ENCODE results near the gene COL4A2. TPM values are rescaled to one million over a fixed set of nuclear protein-coding genes. Genes with fewer than 3 reads are reported as not detected.

The COL4A2 gene
- total RNA-seq, 1 experiment from 2014 or later: 177 TPM

DNA sequence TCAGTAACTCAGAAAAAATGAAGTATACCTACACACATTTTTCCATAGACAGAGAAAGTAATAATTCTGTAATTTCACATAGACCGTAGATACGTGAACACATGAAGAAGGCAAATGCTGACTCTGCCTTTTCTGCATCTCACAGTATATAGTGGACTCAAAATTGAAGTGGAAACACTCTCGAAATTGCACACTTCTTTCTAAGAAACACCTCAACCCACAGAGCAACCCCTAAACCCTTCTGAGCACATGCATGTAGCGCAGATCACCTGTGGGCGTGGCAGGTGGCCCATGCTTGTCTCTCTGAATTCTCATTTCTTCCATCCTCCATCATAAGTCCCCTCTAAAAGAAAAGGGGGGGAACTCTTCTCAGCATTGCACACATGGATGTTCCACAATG is 34.9 kb upstream of the COL4A2 start:
- DNase-seq (ENCODE audit: low spot score): no peak

DNA sequence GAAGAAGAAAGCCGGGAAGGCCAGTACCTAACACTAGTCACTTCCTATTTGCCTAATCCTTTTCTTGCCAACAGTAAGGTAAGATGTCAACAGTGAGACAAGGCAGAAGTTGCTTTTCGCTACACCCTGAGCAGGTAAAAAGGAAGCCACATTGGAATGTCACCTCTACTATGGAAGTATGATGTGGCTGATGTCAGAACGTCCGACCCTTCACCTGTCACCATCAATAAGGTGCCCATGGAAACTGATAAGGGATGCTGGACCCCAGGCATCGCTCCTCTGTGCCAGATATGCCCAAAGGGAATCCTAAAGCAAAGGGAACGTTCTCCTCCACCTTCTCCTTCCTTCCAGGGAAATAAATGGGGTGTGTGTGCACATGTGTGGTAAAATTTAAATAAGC is 34.4 kb upstream of the COL4A2 start:
- no peak for DNase-seq (ENCODE audit: low spot score)

DNA sequence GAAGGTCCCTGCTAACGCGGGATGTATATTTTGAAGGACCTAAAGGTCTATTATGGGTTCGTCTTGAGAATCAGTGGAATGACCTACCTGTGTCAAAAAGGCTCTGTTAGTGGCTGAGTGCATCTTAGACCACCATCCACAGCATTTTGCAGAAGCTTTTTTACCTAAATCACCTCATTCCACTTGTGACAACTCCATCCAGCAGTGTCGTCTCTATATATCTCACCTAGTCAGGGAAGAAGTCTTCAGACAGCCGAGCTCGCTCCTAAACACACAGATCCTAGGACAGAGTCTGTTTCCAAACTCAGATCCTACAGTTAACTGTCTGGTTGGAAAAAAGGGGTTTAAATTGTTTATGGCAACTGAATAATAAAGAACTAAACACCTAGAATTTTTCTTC is 33.8 kb upstream of the COL4A2 start:
- no peak for DNase-seq (ENCODE audit: low spot score)

DNA sequence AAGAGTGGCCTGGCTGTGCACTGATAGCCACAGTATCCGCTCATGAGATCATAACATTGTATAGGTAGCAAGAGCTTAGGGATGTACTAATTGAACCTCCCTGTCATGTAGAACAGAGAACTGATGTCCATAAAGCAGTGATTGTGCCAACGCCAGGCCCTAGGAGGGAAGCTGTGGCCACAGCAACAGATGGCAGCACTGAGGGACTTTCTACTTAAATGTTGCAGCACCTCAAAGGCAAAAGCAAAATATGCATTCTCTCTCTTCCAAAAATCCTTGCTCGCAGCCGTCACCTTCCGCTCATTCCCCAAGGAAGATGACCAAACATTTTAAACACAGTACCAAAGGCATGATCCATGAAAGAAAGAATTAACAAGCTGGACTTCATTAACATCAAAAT is 32.4 kb upstream of the COL4A2 start:
- DNase-seq (ENCODE audit: low spot score): no peak

DNA sequence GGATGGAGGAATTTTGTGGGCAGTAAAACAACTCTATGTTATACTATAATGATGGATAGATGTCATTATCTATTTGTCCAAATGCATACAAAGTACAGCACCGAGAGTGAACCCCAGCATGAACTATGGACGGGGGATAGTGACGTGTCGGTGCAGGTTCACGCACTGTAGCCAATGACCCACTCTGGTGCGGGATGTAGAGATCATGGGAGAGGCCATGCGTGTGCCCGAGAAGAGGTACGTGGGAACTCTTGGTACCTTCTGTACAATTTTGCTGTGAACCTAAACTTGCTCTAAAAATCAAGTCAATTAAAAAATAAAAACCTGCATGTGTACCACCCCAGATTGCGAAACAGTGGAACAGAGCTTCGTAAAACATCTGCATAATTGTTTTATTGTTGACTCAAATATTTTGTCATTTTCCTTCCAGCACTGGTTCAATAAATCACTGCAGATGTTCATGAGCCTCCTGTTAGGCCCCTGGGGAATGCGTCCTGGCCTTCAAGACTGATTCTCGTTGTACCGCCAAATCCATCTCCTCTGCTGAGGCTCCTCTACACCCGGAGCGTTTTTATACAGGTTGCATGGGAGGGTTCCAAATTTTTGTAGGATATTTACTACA is 31.0 kb upstream of the COL4A2 start:
- DNase-seq (ENCODE audit: low spot score): no peak

DNA sequence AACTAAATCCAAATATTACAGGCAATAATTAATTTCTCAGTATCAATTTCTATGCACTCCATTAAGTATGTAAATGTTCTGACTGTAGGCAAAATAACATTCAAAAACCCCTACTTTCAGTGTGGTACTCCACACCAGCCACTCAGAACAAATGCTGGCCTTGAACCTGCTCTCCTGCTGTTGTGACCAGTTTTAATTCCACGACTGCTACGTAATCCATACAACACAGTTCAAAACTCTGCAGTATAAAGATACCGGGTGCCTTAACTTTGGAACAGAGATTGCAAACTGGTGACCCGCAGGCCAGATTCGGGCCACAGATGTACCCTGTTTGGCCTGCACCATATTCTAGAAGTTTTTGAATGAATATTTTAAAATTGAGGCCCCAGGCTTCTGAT is 30.5 kb upstream of the COL4A2 start:
- DNase-seq (ENCODE audit: low spot score): no peak

DNA sequence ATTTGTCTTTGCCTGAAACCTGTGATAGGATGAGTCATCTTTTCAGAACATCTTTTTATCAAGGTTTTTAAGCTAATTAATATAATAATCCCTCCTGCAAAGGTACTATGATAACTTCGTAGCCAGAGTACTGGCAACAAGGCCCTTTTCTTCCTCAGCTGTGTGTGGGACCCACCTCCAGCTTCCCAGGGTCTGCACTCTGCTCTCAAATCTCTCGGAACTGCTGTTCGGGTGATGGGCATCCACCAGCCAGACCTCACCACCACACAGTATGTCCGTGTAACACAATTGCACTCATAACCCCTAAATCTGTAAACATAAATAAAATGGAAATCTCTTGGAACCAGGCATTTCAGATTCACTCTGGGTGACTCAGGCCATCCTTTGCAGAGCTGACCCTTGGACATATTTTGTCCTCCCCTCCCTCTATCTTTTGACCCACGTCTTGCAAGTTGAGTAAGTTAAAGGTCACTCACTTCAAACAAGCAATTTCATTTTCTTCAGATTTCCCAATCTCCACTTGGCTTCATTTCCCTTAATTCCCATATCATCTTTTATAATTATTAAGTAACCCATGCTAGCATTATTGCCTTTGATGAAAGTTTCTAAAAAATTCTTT is 29.6 kb upstream of the COL4A2 start:
- no peak for DNase-seq (ENCODE audit: low spot score)

DNA sequence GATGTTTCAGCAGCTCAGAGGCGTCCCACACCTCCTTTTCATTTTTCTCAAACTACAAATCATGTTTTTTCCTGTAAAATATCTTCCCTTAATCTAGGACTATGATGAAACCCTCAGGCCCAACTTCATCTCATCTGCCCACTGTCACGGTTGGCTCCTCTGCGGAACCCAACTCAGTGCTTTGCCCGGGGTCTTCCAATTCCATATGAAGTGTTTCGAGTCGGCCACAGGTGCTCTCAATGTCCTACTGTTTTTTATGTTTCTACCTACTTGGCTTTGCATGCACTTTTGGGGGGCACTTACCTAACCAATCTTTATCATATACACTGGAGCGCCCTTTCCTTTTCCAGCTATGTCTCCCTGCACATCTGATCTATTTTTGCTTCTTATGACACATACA is 28.2 kb upstream of the COL4A2 start:
- DNase-seq (ENCODE audit: low spot score): no peak

DNA sequence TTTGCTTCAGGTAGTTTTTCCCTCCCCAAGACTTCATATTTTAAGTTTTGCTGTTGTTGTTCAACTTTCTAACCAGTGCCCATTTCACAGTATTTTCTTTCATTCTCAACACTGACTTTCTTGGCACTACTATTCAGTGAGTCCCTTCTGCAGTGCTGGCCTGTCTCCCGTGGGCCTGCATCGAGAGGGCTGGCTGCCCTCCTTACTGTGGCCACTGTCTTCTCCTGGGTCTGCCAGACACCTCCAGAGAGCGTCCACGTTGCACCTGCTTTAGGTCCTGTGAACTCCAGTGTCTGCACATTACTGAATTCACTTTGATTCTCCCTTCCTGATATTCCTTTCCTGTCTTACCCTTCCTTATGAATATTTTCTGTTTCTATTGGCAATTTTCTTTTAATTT is 27.4 kb upstream of the COL4A2 start:
- no peak for DNase-seq (ENCODE audit: low spot score)

DNA sequence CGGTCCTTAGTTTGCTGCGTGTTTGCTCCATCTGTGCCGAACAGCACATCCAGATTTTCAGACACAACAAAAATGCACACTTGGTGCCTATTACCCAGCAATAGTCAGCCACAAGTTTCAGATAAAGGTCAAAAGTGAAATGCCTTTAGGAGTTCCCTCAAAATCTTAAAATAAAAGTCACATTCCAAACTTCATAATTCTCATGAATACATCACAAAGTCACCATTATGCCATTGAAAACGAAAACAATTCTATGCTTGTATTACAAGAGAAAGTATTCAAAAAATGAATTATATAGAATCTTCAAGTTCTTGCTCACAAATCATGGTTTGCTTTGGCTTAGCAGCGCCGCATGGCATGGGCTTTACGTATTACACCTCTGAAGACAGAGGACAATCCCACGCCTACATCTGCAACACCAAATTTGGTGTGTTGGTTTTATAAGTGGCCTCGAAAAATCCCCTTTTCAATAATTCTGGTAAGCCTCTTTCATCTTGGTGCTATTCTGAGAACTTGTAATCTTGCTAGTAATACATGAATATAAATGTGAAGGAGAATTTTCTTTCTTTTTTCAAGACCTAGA is 26.8 kb upstream of the COL4A2 start:
- no peak for DNase-seq (ENCODE audit: low spot score)

DNA sequence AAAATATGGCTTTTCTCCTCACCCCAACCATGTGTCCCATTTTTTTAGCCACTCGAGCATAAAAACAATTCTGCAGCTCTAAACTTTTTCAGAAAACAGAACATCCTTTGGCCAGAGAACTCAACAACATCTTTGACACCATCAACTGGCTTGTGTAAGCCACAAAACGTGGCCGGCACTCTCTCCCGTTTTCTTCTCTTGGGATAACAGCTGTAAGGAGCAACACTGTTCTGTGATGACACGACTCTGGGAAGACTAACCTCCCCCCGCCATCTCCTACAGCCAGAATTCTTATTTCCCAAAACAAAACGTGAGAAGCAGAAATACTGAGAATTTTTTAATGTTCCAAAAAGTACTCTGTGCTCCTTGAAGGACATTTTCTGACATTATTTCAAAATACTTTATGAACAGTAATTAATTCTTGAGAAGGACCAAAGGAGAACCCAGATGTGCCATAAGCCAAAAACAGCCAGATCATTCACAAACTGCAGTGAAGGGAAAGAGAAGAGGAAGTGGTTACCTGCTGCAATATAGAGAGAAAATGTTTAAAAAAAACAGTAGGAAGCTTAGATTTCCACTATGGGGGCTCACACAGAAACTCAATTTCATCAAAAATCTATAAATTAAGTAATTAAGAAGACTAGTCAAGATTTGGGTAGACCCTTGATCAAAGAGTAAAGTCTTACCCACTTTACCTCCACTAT is 25.9 kb upstream of the COL4A2 start:
- DNase-seq (ENCODE audit: low spot score): no peak

DNA sequence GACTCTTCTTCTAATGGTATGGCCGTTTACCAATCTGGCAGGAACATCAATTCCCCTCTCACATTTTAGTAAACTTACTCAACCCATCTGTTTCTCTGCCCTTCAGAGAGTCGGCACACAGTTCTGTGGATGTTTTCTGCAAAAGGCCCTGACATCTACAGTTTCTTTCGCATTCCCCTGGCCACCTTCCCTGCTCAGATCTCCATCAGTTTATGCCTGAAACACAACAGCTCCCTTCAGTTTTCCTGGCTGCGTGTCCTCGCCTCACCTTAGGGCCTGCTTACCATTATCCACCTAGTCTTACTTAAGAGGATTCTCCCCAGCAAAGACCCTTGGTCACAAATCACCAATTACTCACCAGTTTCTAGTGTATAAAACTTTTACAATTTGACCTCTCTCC is 25.3 kb upstream of the COL4A2 start:
- DNase-seq (ENCODE audit: low spot score): no peak

DNA sequence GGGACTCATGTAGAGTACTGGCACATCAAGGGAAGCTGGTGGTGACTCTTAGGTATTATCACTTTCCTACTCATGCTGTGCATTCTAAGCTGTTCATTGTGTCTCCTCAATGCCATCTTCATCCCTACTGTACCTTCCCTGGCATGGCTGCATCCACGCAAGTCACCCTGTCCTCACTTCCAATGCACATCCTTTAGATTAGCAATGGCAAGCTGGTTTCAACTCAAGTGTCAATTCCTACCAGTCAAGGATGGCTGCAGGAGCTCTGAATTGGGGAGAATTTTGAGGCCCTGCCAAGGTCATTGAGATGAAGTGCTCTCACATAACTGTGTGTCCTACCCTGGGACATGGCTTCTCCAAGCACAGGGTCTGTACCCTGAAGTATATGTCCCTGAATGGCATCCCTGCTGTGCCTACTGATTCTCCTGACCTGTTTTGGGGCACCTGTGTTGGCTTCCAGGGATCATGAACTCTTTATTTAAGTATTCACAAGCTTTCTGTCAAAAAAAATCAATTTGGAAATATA is 24.7 kb upstream of the COL4A2 start:
- DNase-seq (ENCODE audit: low spot score): no peak

DNA sequence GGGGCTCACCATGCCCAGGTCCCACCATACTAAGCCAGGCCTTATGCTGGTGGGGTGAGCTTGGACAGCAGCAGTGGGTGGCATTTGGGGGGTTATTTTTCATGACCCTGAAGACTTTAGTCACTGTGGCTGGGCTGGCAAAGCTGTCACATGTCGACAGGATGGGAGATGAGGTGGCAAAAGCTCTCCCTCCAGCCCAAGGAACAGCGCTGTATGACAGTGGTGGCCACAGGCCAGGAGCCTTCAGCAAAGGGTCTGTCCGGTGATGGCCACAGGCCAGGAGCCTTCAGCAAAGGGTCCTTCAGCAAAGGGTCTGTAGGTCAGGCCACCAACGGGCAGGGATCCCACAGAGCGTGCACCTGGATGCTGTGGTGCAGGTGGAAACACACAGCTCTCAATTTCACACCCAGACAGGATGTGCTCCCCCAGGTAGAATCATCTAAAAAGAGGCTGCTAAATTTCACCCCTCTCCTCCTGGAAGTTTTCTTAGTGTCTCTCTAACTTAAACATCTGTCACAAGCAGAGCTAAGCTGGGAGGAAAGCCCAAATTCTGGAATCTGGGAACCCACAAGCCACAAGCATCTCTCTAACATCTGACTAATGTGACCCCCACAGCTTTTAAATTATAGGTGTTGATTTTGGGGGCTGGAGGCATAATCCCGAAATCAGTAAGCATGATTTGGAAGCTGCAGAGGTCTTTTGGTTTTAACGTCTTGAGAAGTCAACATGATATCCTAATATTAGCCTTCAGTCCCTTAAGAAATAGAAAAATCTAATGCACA is 23.2 kb upstream of the COL4A2 start:
- no peak for DNase-seq (ENCODE audit: low spot score)

DNA sequence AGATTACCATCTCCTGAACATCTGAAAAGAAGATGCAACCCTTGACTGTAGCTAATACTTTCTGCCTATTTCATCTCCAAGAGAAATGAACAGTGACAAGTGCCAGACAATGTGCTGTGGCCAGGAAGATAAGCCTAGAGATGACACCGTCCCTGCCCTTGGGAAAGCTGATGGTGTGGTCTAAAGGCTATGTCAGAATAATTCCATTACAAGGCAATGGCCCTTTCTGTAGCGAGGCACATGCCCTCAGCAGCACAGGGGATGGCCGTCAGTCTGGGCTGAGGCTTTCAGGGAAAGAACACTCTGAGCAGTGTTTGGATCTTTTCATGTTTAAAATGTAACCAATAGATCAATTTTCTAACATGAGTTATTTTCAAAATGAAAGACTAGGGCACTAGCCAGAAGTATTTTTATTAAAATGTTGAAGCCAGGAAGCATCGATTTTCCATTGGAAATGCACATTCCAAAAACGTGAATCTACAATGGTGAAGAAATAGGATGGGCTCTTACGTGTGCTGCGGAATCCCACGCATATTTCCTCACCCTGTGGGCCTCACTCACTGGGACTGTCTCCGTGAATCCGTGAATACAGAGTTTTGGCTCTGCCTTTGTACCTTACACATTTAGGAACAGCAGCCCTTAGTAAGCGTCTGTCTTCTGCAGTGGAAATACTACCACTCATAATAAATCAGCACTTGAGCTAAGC is 22.2 kb upstream of the COL4A2 start:
- no peak for DNase-seq (ENCODE audit: low spot score)

DNA sequence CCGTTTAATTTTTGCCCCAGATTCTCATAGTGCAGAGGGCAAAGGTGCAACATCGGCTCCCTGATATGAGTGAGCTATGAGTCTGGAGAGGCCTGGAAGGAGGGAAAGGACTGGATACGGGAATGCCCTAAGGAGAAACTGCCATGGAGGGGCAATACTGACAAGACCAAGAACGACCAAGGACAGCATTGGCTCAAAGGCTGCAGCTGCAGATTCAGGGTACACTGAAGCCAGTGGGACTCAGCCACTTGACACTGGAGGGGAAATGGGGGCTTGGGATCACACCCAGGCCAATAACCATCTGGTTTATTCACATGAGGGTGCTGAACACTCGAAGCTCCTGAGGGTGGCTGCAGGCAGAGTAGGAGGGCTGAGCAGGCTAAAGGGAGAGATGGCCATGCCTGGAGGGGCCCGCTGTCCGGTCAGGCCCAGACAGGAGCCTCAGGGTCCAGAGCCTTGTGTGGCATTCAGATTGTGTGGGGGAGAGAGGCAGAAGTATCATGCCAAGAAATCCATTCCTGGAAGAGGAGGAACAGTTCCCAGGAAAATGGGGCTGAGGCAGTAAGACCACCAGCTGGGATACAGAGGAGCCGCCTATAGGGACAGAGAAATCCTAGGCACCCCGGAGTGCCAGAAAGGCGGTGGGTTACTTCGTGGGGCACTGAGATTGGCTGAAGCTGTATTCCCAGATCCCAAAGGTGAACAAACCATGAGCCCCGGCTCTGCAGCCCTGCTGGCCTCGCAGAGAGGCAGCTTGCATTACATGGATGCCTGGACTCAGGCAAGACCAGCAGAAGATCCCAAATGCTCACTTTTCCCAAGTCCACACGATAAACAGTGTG is 20.9 kb upstream of the COL4A2 start:
- no peak for DNase-seq (ENCODE audit: low spot score)

DNA sequence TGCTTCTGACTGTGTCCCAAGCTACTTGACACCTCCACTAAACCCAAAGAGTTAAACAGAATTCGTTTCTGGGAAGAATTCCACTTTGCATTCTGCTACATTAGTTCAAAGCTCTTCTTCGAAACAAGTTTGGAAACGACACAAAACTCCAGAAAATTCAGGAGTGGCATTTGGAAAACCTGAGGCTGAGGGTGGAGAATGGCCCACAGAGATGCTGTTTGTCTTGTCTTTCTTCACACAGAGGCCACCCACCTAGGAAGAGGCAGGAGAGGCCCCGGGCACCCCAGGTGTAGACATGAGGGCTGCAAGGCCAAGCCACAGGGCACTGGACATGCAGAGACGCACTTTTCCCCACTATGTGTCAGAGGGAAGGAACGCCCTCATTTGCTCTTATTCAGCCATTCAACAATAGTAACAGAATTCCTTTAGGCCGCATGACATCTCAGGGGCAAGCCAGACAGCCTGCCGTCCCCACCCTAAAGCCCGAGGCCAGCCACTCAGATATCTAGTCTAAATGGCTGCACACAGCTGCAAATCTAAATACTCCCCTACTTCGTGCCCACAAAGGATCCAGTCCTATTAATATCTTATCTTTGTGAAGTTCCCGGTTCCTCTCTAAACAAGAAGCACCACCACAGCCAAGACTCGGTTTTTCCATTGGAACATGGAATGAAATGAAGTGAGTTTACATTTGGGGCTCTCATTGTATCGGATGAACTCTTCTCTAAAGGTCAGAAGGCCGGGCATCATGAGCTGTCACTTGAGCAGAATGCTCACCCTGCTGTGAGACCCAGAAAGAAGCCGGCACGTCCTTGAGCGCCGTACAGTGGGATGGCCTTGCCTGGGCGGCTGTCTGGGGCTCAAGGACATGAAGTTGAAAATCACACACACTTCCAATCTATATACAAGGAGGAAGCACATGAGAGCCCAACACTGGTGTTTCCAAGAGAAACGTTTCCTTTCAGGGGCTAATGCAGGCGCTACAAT is 20.0 kb upstream of the COL4A2 start:
- no peak for DNase-seq (ENCODE audit: low spot score)

DNA sequence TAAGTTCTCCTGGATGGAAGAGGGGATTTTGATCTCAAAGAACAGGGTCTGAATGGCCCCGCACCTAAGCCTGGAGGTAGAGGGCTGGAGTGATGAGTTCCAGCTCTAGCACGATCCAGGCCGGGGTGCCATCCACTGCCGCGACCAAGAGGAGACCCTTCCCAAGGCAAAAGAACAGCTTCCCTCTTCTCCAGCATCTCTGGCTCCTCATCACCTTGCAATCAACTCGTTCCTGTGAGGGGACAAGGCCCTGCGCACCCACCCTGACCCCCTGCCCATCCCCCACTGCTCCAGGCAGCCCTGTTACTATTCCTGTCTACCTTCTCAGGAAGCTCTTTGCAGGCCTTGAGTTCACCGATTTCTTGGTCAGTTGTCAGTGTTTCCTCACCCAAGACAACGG is 17.9 kb upstream of the COL4A2 start:
- DNase-seq (ENCODE audit: low spot score): no peak

DNA sequence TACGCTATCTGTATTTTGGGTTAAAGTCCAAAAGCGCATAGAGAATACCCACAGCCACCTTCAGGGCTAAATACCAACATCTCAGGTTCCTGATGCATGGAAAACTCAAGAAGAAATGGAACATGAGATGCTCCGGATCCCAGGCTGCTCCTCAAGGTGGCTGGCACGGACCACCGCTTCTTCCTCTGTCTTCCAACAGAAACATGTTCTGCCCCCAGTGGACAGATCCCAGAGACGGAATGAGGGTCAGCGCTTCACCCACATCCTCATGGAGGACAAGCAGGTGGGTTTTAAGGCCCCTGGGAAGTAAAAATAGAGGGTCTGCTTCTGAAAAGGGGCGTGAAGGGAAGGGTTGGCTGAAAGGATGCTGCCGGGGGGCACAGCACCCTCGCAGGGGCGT is 17.4 kb upstream of the COL4A2 start:
- no peak for DNase-seq (ENCODE audit: low spot score)
